Sigmoid colon (tissue), 4 donors: ENCODE results near the gene GTPBP4.

Experiments used
- CTCF ChIP-seq, 4 experiments: fragments of 450-650 bp in 3 of 4; fragments of 200-600 bp in 1 of 4; IDR thresholded peaks; one replicate each; pipeline ENCODE4 v1.5.1; 2016 to 2019; ENCODE audit warnings: antibody characterized with exemption in 4 of 4, mild to moderate bottlenecking in 3 of 4, moderate library complexity in 2 of 4
- EP300 ChIP-seq, 4 donors: sonication (generic); formaldehyde crosslinking; IDR thresholded peaks; one replicate each; pipeline ENCODE4 v1.6.1; 2017; ENCODE audit warnings: antibody characterized with exemption in 4 of 4
- POLR2A ChIP-seq, 2 donors: fragments of 450-650 bp; IDR thresholded peaks; one replicate each; pipeline ENCODE4 v1.6.1; 2016; ENCODE audit warnings: antibody characterized with exemption in 2 of 2, mild to moderate bottlenecking in 2 of 2, moderate library complexity in 2 of 2
- POLR2AphosphoS5 ChIP-seq, 4 donors: sonication (generic); formaldehyde crosslinking; IDR thresholded peaks; one replicate each; pipeline ENCODE4 v1.6.1; 2017; ENCODE audit warnings: antibody characterized with exemption in 4 of 4

GRCh38 chr10:1025683-1026082 lies 37.4 kb downstream of the GTPBP4 start, which contains the start of gene IDI2:
- TF ChIP-seq CTCF (IDR thresholded peaks at IDR 0.05) = no peak
- no peak for TF ChIP-seq POLR2AphosphoS5 (IDR thresholded peaks at IDR 0.05)
- TF ChIP-seq EP300 (IDR thresholded peaks at IDR 0.05) = no peak
- TF ChIP-seq POLR2A (IDR thresholded peaks at IDR 0.05) = no peak
